Stimulated activated naive CD8-positive, alpha-beta T cell treated with anti-CD3 and anti-CD28 coated beads, Interleukin-15, Interleukin-2, amounts not matched to agents 100 ng/mL and 50 ng/mL, for 24 hours (primary cell): ENCODE measurements around the gene NCDN.
"Not testable (repeated sequence)": the region's sequence is repeated elsewhere in the genome, so short reads cannot be mapped to it uniquely, and the experiment has no call there.

ENCODE experiments used
- H3K27ac Mint-ChIP-seq: one replicate; pipeline ENCODE4 v1.8.0; 2021; ENCODE audit warnings: mild to moderate bottlenecking, mixed read lengths
- H3K27me3 Mint-ChIP-seq: one replicate; pipeline ENCODE4 v1.8.0; 2021; ENCODE audit warnings: mixed read lengths
- H3K36me3 Mint-ChIP-seq: one replicate; pipeline ENCODE4 v1.8.0; 2021; ENCODE audit warnings: low read depth, mixed read lengths
- H3K4me1 Mint-ChIP-seq: one replicate; pipeline ENCODE4 v1.8.0; 2021; ENCODE audit warnings: low read depth, mixed read lengths
- H3K4me3 Mint-ChIP-seq: one replicate; pipeline ENCODE4 v1.8.0; 2021; ENCODE audit warnings: mild to moderate bottlenecking, mixed read lengths
- H3K9me3 Mint-ChIP-seq: one replicate; pipeline ENCODE4 v1.8.0; 2021; ENCODE audit warnings: mixed read lengths

The NCDN gene

GRCh38 chr1:35573198-35574124 lies 15.9 kb downstream of the NCDN start, which contains the start of gene TFAP2E:
TSS of gene TFAP2E (plus strand) at chr1:35573314. CDS start at chr1:35573578, 264 bp downstream.
- Mint-ChIP-seq H3K36me3 (peaks cover 4% of the 10 kb centered on the region), H3K4me3 (no peak within 1 kb of the TSS), H3K9me3 (no peaks in the 10 kb centered on the region), H3K27ac (no peak within 1 kb of the TSS), H3K4me1 (peaks cover 25% of the 10 kb centered on the region), H3K27me3 (peaks cover 13% of the 10 kb centered on the region)

DNA sequence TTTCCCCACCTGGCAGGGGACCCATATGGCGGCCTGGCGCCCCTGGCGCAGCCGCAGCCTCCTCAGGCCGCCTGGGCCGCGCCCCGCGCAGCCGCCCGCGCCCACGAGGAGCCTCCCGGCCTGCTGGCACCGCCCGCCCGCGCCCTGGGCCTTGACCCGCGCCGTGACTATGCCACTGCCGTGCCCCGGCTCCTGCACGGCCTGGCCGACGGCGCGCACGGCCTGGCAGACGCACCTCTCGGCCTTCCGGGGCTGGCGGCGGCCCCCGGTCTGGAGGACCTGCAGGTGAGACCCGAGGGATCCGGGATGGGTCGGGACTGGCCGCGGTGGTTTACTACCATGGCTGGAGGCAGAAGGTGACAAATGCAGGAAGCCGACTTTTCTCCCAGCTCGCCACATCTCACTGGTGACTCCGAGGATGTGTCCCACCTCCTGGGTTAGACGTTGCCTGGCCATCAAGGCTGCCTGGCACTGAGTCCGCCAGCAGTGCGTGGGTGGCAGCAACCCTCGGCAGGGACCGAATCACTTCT lies 16.6 kb downstream of the NCDN start:
- Mint-ChIP-seq H3K9me3 (no peaks in the 10 kb centered on the region), H3K27ac (no peak overlapping the region), H3K27me3 (peaks cover 13% of the 10 kb centered on the region), H3K4me1 (peaks cover 26% of the 10 kb centered on the region), H3K36me3 (peaks cover 4% of the 10 kb centered on the region), H3K4me3 (no peak overlapping the region)

GRCh38 chr1:35574655-35575415 lies 17.2 kb downstream of the NCDN start:
- no peak overlapping the region for H3K4me3 Mint-ChIP-seq
- H3K4me1 Mint-ChIP-seq = peaks cover 26% of the 10 kb centered on the region
- peaks cover 4% of the 10 kb centered on the region for H3K36me3 Mint-ChIP-seq
- no peaks in the 10 kb centered on the region for H3K9me3 Mint-ChIP-seq
- no peak overlapping the region for H3K27ac Mint-ChIP-seq
- peaks cover 13% of the 10 kb centered on the region for H3K27me3 Mint-ChIP-seq

GRCh38 chr1:35575416-35575958 lies 17.9 kb downstream of the NCDN start:
- Mint-ChIP-seq H3K4me1 (peaks cover 26% of the 10 kb centered on the region), H3K27me3 (peaks cover 13% of the 10 kb centered on the region), H3K9me3 (no peaks in the 10 kb centered on the region), H3K36me3 (peaks cover 1% of the 10 kb centered on the region), H3K4me3 (peak overlapping the region; percentile 2), H3K27ac (no peak overlapping the region)

- Mint-ChIP-seq H3K36me3 (no peaks in the 10 kb centered on the region), H3K4me1 (peaks cover 26% of the 10 kb centered on the region), H3K4me3 (peak overlapping the region; percentile 71), H3K27ac (peak overlapping the region; percentile 80), H3K9me3 (no peaks in the 10 kb centered on the region), H3K27me3 (peaks cover 13% of the 10 kb centered on the region)
These were observed 18.6 kb downstream of the NCDN start for GRCh38 chr1:35576061-35576765.

GRCh38 chr1:35576766-35577070 lies 19.1 kb downstream of the NCDN start:
- not testable (repeated sequence) for H3K36me3 Mint-ChIP-seq, H3K9me3 Mint-ChIP-seq
- H3K4me1 Mint-ChIP-seq = peaks cover 26% of the 10 kb centered on the region
- peaks cover 13% of the 10 kb centered on the region for H3K27me3 Mint-ChIP-seq
- H3K4me3 Mint-ChIP-seq = peak overlapping the region; percentile 82
- H3K27ac Mint-ChIP-seq = peak overlapping the region; percentile 80

DNA sequence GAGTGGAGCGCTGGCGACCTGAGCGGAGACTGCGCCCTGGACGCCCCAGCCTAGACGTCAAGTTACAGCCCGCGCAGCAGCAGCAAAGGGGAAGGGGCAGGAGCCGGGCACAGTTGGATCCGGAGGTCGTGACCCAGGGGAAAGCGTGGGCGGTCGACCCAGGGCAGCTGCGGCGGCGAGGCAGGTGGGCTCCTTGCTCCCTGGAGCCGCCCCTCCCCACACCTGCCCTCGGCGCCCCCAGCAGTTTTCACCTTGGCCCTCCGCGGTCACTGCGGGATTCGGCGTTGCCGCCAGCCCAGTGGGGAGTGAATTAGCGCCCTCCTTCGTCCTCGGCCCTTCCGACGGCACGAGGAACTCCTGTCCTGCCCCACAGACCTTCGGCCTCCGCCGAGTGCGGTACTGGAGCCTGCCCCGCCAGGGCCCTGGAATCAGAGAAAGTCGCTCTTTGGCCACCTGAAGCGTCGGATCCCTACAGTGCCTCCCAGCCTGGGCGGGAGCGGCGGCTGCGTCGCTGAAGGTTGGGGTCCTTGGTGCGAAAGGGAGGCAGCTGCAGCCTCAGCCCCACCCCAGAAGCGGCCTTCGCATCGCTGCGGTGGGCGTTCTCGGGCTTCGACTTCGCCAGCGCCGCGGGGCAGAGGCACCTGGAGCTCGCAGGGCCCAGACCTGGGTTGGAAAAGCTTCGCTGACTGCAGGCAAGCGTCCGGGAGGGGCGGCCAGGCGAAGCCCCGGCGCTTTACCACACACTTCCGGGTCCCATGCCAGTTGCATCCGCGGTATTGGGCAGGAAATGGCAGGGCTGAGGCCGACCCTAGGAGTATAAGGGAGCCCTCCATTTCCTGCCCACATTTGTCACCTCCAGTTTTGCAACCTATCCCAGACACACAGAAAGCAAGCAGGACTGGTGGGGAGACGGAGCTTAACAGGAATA lies 19.7 kb downstream of the NCDN start:
- peak overlapping the region; percentile 82 for H3K4me3 Mint-ChIP-seq
- H3K36me3 Mint-ChIP-seq = no peaks in the 10 kb centered on the region
- H3K27ac Mint-ChIP-seq = peak overlapping the region; percentile 88
- peaks cover 10% of the 10 kb centered on the region for H3K27me3 Mint-ChIP-seq
- H3K4me1 Mint-ChIP-seq = peaks cover 26% of the 10 kb centered on the region
- no peaks in the 10 kb centered on the region for H3K9me3 Mint-ChIP-seq

- no peak overlapping the region for H3K27ac Mint-ChIP-seq
- no peaks in the 10 kb centered on the region for H3K9me3 Mint-ChIP-seq
- H3K4me3 Mint-ChIP-seq = no peak overlapping the region
- no peaks in the 10 kb centered on the region for H3K27me3 Mint-ChIP-seq
- H3K4me1 Mint-ChIP-seq = peaks cover 21% of the 10 kb centered on the region
- H3K36me3 Mint-ChIP-seq = no peaks in the 10 kb centered on the region
These were observed 23.4 kb downstream of the NCDN start for GRCh38 chr1:35580949-35581388.

DNA sequence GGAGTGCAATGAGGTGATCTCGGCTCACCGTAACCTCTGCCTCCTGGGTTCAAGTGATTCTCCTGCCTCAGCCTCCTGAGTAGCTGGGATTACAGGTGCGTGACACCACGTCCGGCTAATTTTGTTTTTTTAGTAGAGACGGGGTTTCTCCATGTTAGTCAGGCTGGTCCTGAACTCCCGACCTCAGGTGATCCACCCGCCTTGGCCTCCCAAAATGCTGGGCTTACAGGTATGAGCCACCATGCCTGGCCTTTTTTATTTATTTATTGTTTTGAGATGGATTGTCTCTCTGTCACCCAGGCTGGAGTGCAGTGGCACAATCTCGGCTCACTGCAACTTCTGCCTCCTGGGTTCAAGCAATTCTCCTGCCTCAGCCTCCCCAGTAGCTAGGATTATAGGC lies 24.0 kb downstream of the NCDN start:
- peaks cover 14% of the 10 kb centered on the region for H3K4me1 Mint-ChIP-seq
- H3K4me3 Mint-ChIP-seq, H3K9me3 Mint-ChIP-seq, H3K27ac Mint-ChIP-seq, H3K27me3 Mint-ChIP-seq, H3K36me3 Mint-ChIP-seq: not testable (repeated sequence)

DNA sequence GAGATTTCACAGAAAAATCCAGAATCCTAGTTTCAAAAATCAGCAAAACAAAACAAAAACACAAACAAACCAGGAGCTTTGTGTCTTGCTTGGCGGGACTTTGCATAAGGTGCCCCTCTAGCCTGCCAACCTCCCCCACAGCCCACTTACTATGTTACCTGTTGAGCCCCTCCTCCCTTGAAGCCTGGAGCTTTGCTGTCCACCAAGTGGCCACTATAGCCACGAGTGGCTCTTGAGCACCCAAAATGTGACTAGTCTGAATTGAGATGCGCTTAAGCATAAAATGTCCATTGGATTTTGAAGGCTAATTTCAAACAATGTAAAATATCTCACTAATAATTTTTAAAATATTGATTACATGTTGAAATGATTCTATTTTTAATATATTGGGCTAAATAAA lies 27.7 kb downstream of the NCDN start:
- Mint-ChIP-seq H3K36me3 (no peaks in the 10 kb centered on the region), H3K4me3 (no peak overlapping the region), H3K27ac (no peak overlapping the region), H3K27me3 (no peaks in the 10 kb centered on the region), H3K9me3 (no peaks in the 10 kb centered on the region), H3K4me1 (no peaks in the 10 kb centered on the region)

DNA sequence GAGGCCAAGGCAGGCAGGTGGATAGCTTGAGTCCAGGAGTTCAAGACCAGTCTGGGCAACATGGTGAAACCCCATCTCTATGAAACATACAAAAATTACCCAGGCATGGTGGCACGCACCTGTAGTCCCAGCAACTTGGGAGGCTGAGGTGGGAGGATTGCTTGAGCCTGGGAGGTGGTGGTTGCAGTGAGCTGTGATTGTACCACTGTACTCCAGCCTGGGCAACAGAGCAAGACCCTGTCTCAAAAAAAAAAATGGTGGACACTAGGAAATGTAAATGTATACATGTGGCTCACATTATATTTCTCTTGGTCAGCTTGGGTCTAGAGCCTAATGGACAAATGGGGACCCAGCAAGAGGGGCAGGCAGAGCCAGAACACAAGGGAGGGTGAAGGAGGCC lies 28.2 kb downstream of the NCDN start:
- not testable (repeated sequence) for H3K27ac Mint-ChIP-seq, H3K27me3 Mint-ChIP-seq, H3K4me1 Mint-ChIP-seq, H3K4me3 Mint-ChIP-seq, H3K36me3 Mint-ChIP-seq, H3K9me3 Mint-ChIP-seq

DNA sequence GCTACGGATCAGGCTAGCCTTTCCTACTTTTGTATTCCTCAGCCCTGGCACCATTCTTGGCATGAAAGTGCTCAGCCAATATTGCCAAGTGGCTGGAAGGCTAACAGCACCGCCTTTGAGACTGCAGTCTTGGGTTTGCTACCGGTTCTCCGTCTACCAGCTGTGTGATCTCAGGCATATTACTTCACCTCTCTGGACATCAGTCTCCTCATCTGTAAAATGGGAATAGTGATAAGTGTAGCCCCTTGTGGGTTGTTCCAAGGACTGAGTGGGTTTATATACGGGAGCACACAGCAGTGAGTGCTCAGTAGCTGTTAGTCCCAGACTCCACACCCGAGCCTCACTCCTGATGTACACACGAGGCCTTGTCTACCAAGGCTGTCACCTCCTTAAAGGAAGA lies 29.2 kb downstream of the NCDN start:
- Mint-ChIP-seq H3K27ac (no peak overlapping the region), H3K4me3 (no peak overlapping the region), H3K36me3 (no peaks in the 10 kb centered on the region), H3K27me3 (no peaks in the 10 kb centered on the region), H3K9me3 (no peaks in the 10 kb centered on the region), H3K4me1 (no peaks in the 10 kb centered on the region)

DNA sequence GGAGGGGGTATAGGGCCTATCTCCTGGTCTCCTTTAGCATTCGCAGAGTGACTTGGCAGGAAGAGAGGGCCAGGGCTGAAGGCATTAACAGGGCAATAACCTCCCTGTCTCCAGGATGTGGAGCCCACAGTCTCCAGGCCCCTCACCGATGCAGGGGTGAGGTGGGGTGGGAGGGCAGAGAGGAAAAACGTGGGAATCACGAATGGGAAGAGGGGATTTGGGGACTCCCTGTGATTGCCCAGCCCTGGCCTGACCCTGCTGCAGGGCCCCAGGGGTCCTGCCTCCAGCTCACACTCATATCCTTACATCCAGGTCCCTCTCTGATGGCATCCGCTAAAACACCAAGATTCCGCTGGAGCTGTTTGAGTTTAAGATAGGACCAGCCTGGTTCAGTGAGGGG lies 30.1 kb downstream of the NCDN start:
- Mint-ChIP-seq H3K4me3 (no peak overlapping the region), H3K27ac (no peak overlapping the region), H3K36me3 (no peaks in the 10 kb centered on the region), H3K4me1 (peaks cover 1% of the 10 kb centered on the region), H3K9me3 (no peaks in the 10 kb centered on the region), H3K27me3 (no peaks in the 10 kb centered on the region)
